Neural progenitor cell (in vitro differentiated cells): ENCODE measurements around the gene KLHL41.

ENCODE experiments used
- CTCF ChIP-seq: fragments of 200-600 bp; sonication (generic); IDR thresholded peaks from 2 replicates; pipeline ENCODE4 v1.5.1; 2017; ENCODE audit warnings: antibody characterized with exemption, mild to moderate bottlenecking
- EZH2 ChIP-seq: fragments of 200-600 bp; sonication (generic); IDR thresholded peaks from 2 replicates; pipeline ENCODE4 v1.6.1; 2017; ENCODE audit warnings: antibody characterized with exemption, mild to moderate bottlenecking, moderate library complexity
- EZH2phosphoT487 ChIP-seq: fragments of 200-600 bp; sonication (generic); IDR thresholded peaks from 2 replicates; pipeline ENCODE4 v1.6.1; 2017; ENCODE audit warnings: antibody characterized with exemption

- TF ChIP-seq EZH2 (peak; percentile 36), CTCF (peak; percentile 71), EZH2phosphoT487 (peak; percentile 43)
These were observed 30.0 kb upstream of the KLHL41 start, which contains the start of gene BBS5 for GRCh38 chr2:169479257-169480078.
